C4-2B (cell line): ENCODE results near the gene FJX1.

Source experiments
- CTCF ChIP-seq: fragments of 450-650 bp; conservative IDR thresholded peaks from 2 replicates; pipeline ENCODE4 v1.5.1; 2017; ENCODE audit warnings: mild to moderate bottlenecking
- ZFX ChIP-seq: fragments of 450-650 bp; IDR thresholded peaks from 2 replicates; pipeline ENCODE4 v1.6.1; 2017

- TF ChIP-seq CTCF (no peak), ZFX (no peak)
Observed at GRCh38 chr11:35655254-35655653, 37.0 kb downstream of the FJX1 start.
